Activated T-helper 1 cell treated with anti-CD3 and anti-CD28 coated beads, Interleukin-2, amount 50 U/mL, for 16 hours (primary cell): Measurements from ENCODE around the gene CBFB.

Experiments
- DNase-seq, 2 donors: peaks; one replicate each; pipeline ENCODE4 v3.0.0-alpha.2; 2020; ENCODE audit warnings: low read depth in 1 of 2, low spot score in 1 of 2

The CBFB gene

DNA sequence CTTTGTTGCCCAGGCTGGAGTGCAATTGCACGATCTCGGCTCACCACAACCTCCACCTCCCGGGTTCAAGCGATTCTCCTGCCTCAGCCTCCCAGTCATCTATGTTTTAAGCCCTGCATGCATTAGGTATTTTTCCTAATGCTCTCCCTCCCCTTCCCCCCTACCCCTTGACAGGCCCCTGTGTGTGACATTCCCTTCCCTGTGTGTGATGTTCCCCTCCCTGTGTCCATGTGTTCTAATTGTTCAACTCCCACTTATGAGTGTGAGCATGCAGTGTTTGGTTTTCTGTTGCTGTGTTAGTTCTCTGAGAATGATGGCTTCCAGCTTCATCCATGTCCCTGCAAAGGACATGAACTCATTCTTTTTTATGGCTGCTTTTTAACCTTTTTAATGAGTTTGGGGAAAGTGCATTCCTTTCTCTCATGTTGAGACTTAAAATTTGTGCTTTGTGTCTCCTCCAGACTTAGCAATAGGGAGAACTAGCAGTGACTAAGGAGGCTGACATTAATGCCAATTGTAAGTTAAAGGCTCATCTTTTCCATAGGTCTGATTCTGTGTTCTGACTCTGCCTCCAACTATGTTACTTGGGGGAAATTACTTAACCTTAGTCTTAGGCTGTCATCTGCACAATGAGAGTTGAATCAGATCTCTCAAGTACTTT lies 63.1 kb downstream of the CBFB start:
- DNase-seq: no peak

DNA sequence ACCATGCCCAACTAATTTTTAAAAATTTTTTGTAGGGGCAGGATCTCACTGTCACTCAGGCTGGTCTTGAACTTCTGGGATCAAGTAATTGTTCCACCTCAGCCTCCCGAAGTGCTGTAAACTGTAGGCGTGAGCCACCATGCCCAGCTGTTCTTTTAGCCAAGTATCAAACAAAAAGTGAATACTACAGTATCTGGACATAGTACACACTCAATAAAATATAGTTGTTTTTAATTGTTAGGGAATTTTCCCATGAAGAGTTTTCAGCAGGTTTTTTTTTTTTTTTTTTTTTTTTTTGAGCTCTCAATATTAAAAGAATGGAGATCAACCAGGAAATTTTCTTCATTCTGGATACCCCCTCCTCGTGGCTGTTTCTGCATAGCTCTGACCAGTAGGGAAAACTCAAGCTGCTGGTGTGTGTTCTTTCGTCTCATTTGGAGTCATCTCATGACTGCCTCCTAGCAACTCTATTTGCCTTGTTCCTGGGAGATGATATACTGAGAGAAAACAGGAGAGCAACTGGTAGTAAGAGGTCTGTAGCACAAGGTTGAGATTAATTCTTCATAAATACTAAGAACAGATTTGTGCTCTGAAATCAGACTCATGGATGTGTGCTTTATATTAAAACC lies 64.3 kb downstream of the CBFB start:
- DNase-seq: no peak

DNA sequence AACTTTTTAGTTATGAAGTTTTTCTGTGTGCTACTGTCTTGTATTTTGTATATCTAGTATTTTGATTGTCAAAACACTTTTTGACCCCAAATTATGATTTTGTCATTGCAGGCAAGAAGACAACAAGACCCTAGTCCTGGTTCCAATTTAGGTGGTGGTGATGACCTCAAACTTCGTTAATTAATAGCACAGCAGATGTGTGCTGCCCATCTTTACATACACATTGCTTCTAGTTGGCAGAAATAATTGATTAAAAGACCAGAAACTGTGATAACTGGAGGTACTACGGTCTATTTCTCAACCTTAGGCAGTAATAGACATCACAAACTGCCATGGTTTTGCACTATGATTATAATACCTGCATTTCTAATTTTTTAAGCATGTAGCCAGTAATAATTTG lies 69.7 kb downstream of the CBFB start:
- DNase-seq: no peak

DNA sequence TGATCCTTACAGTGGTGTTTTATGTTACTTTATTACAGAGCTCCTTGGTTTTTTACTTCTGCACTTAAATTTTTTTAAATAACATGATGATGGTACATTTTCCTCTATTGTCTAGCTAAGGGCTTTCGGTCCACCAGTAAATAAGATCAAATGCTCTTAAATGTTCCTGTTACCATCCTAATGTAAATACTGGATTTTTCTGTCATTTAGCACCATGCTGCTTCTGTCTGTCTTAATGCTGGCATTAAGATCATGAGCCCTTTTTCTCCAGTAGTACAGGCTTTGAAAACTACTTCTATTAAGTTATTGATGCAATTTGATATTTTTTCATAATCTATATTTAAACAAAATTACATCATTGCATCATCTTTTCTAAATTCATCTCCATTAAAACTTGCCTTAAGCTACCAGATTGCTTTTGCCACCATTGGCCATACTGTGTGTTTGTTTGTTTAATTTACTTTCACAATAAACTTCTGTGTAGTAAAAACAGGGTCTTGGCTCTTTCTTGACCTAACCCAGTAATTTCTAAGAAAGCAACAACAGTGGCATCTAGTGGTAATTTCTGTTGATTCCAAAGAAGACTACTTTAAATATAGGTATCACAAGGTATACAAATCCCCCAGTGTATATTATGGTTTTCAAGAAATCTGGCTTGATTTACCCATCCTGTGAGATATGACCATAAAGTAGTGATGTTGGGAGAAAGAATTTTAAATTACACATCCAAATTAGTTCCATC lies 71.8 kb downstream of the CBFB start:
- DNase-seq: no peak

DNA sequence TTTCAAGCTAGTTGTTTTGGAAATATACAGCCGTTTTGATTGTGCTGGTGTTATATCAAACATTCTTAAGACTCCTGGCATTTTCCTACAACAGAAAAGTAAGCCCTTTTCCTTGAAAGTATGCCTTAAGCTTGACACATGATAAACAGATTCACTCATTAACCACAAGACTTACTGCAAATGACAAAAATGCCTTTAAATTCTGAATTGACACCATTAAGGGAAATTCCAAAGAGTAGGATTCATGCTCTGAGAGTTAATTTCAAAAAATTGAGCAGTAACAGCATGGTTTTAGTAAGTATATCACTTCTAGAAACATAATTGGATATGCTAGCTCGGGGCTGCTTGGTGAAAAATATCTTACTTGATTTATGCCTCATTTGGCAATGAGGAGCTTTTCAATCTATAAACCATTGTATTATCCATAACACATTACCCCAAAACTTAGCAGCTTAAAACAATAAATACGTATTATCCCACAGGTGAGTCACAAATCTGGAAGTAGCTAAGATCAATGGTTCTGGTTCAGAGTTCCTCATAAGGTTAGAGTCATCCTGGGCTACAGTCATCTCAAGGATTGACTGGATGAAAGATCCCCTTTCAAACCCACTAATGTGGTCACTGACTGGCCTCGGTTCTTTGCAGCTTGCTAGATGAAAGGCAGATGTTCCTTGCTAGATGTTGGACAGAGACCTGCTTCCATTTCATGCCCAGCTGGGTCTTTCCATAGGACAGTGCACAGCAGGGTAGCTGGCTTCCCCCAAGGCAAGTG lies 72.5 kb downstream of the CBFB start:
- no peak for DNase-seq

DNA sequence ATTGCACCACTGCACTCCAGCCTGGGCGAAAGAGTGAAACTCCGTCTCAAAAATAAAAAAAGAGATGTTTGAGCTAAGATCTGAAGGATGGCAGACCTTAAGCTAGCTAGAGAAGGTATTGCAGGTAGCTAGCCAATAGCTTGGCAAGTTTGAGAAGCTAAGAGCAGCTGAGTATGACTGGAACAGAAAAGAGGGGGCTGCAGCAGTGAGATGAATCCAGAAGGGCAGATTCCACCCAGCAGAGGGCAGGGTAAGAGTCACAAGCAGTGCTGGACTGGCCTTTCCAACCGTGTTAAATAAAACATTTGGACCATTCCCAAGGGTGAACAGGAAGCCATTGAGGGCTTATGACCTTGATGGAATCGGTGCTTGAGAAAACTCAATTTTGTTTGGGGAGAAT lies 75.1 kb downstream of the CBFB start:
- no peak for DNase-seq

DNA sequence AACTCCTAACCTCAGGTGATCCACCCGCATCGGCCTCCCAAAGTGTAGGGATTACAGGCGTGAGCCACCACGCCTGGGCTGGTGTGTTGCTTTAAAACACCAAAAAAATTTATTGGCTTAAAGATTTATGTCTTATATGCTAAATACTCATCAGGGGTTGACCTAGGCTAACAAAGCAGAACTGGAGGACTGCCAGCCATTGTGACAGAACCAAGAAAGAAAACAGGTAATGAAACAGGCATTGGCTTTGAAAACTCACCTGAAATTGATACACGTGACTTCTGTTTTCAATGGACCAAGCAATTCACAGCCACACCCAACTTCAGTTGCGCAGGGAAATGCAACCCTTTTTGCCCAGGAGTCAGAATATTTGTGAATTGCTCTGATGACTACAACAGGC lies 75.9 kb downstream of the CBFB start:
- no peak for DNase-seq

DNA sequence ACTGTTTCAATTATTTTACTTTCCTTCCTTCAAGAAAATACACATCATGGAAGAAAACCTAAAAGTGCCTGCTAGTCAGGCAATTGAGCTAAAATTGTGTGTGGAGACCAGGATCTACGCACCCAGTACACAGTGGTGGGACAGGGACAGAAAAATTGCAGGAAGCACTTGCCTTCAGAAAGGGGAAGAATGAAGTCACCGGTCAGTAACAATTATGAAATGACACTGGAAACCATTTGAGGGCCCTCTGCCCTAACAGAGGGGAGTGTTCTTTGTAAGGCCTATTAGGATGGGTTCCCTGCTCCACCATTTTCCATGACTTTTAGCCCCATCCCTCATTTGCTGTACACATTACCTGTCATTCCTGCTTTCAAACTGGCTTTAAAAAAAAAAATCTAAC lies 76.3 kb downstream of the CBFB start:
- DNase-seq: no peak

DNA sequence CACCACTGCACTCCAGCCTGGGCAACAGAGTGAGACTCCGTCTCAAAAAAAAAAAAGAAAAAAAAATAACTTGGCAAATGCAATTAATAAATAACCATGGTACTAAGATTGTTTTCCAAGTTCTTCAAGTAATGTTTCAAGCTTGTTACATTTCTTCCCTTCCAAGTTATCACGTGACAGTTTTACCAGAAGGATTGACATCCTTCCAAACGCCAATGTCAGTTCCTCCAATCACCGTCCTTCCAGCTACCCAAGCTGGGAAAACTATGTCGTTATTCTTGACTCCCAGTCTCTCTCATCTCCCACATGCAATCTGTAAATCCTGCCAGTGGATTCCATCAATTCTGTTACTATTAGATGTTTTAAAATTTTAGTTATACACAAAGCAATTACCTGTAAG lies 76.9 kb downstream of the CBFB start:
- no peak for DNase-seq

DNA sequence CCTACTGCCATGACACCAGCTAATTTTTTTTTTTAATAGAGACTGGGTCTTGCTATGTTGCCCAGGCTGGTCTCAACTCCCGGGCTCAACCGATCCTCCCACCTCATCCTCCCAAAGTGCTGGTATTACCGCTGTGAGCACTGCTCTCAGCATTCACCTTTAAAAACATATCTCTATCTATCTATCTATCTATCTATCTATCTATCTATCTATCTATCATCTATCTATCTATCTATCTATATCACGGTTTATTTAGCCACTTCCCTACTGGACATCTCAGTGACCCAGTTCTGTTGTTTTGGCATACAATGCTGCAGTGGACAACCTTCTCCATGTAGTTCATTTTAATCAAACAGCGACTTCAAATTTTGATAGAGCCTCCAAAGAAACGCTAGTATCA lies 79.5 kb downstream of the CBFB start:
- DNase-seq: no peak

DNA sequence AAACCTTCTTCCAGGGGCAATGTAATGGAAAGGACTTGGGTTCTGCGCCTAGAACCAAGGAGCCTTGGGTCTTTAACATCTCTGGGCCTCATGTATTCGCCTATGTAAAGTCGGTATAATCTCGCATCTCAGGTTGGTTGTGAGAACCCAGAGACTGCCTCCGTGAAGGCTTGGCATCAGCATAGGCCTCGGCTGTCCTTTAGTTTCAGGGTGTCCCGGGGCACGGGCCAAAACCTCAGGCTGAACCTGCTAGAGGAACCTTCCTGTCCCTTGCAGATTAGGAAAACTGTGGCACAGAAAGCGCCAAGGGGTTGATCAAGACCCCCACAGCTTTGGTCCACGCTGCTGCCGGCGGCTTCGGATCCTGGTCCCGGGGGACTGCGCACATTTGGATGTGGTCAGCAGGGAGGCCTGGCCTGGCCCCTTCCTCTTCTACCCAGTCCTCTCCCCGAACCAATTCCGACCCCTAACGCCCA lies 80.0 kb downstream of the CBFB start:
- no peak for DNase-seq

DNA sequence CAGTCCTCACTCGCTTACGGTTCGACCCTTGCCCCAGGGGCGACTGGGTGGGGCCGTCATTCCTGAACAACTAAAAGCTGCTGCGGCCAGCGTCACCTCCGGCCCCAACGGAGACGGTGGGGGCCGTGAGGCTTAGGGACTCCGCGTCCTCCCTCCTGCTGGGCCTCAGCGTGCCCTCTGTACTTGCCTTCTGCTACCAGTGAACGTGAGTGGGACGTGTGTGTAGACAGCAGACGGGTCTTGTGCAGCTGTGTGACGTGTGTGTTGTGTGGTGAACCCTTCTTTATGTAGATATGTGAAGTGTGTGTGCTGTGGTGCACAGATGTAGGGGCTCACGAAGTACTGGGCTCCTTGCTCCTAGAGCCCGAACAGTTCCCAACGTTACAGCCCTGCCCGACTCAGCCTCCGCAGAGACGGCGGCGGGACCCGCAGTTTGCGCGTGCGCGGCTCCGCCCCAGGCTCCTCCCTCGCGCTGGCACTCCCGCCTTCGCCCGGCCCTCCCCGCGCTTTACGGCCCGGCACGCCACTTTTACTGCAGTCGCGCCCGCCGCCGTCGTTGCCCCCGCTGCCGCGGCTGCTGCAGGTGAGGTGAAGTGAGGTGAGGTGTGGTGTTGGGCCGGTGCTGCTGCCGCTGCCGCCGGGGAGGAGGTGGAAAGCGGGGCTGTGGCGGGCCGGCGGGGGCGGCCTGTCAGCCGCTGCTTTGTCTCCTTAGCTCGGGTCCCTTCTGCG lies 80.6 kb downstream of the CBFB start, which contains the start of gene PHAF1:
PHAF1 (plus strand) TSS at position 535 of the 729 bp plus-strand sequence. CDS start 235 bp downstream, outside the sequence.
- DNase-seq: peak; percentile 94 to 96

DNA sequence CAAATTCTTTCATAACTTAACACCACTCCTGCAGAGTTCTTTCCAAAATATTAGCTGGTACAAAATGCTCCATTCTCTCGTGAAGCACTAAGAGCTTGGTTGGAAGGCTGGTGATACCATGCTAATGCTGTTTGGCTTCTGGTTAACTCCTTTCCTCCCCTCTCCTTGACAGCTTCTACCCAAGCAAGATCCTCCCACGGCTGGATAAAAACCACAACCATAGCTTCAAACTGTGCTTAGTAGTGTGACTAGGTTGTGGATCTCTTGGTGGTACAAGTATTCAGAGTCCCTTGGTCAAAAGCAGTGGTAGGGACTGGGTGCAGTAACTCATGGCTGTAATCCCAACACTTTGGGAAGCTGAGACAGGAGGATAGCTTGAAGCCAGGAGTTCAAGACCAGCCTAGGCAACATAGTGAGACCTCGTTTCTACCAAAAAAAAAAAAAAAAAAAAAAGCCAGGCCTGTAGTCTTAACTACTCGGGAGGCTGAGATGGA lies 83.0 kb downstream of the CBFB start:
- DNase-seq: no peak

DNA sequence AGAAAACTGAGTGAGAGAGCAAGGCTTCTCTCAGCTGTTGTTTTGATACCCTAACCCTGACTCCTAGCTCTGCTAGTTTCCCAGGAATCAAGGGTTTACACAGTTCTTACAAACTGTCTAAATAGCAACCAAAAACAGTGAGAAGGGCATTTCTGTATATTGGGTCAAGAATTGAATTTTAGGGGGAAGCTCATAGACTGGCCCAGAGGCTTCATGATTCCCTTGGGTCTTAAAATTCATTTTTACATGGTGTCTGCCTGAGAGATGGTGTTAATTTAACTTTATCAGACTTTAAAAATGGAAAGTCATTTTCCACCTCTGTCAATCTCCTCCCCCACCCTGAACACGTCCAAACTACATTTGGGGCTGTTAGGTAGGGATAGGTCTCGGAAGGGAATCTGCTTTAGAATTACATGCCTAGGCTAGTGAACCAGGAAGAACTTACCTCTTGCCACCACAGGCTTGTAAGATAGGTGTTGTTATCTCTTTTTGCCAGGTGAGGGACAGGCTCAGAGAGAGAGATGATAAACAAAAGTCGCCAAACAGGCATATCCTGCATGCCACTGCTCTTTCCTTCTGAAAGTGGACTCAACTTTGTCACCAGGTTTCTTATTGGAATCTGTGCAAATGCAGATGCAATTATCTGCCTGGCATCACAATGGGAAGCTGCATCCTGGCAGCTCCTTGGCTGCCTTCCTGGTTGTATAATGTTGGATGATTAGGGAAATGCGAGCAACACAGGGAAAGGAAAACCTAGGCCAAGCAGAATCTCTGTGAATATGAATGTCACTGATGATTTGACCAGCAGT lies 83.8 kb downstream of the CBFB start:
- no peak for DNase-seq

DNA sequence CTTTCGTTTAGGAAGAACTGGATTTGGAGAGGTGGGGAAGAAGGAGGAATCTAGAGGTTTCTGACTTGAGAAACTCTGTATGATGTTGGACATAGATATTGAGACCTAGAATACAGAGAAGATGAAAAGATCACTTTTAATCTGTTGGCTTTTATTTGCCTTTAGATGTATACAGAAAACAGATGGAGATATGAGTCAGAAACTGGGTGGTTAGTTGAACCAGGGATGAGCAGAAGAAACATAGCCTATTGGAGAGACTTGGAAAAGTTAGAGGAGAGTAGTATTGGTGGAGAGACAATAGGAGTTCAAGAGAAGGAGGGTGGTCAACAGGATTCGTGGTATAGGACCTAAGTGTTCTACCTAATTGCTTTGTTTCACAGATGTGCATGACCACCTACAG lies 85.8 kb downstream of the CBFB start:
- no peak for DNase-seq

DNA sequence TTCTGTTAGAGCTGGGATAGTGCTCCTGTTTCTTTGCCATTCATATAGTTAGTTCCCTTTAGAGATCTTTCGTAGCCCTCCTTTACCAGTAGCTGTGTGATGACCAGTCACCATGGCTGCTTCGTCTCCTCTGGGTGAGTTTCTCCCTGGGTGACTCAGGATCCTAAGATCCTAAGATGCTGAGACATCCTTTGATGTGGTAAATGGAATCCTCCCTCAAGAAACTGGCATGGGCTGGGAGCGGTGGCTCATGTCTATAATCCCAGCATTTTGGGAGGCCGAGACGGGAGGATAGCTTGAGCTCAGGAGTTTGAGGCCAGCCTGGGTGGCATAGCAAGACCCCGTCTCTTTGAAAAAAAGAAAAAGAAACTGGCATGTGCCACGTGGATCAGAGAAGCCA lies 86.7 kb downstream of the CBFB start:
- no peak for DNase-seq

DNA sequence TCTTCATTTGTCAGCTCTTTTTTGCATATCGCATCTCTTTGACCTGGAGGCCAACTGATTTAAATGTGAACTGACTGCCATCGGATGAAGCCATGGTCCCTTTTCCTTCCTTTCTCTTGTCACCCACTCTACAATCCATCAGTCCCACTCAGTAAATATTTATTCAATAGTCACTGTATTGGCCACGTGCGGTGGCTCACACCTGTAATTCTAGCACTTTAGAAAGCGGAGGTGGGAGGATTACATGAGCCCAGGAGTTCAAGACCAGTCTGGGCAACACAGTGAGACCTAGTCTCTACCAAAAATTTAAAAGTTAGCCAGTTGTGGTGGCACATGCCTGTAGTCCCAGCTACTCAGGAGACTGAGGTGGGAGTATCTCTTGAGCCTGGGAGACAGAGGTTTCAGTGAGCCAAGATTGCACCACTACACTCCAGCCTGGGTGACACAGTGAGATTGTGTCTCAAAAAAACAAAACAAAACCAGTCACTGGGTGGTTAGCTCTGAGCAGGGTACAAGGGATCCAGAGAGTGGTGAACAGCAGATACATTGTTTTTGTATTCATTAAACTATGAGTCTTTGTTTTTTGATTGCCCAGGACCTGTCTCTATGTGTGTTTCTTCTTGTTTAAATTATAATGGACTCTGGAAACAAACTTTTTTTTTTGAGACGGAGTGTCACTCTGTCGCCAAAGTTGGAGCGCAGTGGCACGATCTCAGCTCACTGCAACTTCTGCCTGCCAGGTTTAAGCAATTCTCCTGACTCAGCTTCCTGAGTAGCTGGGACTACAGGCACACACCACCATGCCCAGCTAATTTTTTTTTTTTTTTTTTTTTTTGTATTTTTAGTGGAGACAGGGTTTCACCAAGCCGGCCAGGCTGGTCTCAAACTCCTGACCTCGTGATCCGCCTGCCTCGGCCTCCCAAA lies 87.7 kb downstream of the CBFB start:
- DNase-seq: no peak

DNA sequence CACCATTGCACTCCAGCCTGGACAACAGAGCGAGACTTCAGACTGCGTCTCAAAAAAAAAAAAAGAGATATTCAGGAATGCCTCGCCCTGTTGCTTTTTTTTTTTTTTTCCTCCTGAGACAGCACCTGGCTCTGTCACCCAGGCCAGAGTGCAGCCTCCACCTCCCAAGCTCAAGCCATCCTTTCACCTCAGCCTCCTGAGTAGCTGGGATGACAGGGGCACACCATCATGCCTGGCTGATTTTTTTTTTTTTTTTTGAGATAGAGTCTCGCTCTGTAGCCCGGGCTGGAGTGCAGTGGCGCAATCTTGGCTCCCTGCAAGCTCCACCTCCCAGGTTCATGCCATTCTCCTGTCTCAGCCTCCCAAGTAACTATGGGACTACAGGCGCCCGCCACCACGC lies 88.8 kb downstream of the CBFB start:
- DNase-seq: no peak

DNA sequence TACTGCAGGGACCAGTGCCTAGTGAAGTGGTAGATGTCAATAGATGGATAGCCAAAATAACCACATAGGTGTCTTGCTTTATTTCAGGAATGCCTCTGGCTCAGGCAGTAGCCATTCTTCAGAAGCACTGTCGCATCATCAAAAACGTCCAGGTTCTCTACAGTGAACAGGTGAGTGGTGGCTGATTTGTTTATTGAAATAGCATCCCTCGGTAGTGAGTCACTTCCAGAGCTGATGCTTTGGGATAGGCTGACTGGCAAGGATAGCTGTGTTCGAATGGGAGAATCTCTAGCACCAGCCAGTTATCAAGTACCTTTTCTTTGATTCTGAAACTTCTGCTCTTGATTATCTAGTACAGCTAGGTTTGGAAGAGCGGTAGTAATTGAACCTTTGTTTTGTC lies 91.1 kb downstream of the CBFB start:
- DNase-seq: no peak
